Keratinocyte (primary cell): ENCODE results near the gene PPP1R37. TPM values are rescaled to one million over a fixed set of nuclear protein-coding genes. Genes with fewer than 3 reads are reported as not detected.

Source experiments
- DNase-seq: peaks from one replicate; pipeline ENCODE4 v3.0.0-alpha.2; 2011; ENCODE audit warnings: low read depth, missing footprints, low spot score
- FAIRE-seq: peaks from 2 replicates; lab custom pipeline; 2011; peaks lifted over from hg19 to GRCh38; lab: Jason Lieb, UNC
- H2AFZ ChIP-seq: 2 replicates; pipeline ENCODE4 v1.6.0; 2012; ENCODE audit warnings: low read length, control low read depth, inconsistent platforms; ENCODE audit not compliant: control insufficient read depth
- H3K27ac ChIP-seq: 2 replicates; pipeline ENCODE4 v1.5.1; 2011; ENCODE audit warnings: low read length; ENCODE audit not compliant: control insufficient read depth, insufficient read depth
- H3K27me3 ChIP-seq: 3 replicates; pipeline ENCODE4 v1.6.0; 2011; ENCODE audit warnings: low read length; ENCODE audit not compliant: control insufficient read depth, insufficient read depth; ENCODE audit errors: extremely low read depth
- H3K36me3 ChIP-seq, 2 experiments: 2 replicates in 1 of 2; 3 replicates in 1 of 2; pipeline ENCODE4 v1.5.1; 2011; ENCODE audit warnings: low read length in 2 of 2, mild to moderate bottlenecking in 1 of 2; ENCODE audit not compliant: control insufficient read depth in 2 of 2, insufficient read depth in 2 of 2; ENCODE audit errors: extremely low read depth in 1 of 2
- H3K4me1 ChIP-seq: 3 replicates; pipeline ENCODE4 v1.5.1; 2011; ENCODE audit warnings: low read length; ENCODE audit not compliant: control insufficient read depth, insufficient read depth; ENCODE audit errors: extremely low read depth
- H3K4me2 ChIP-seq: 3 replicates; pipeline ENCODE4 v1.6.0; 2011; ENCODE audit warnings: low read depth, low read length; ENCODE audit not compliant: control insufficient read depth, insufficient read depth; ENCODE audit errors: extremely low read depth
- H3K4me3 ChIP-seq, 3 experiments: fragments of 200-600 bp in 1 of 3; sonication (generic) in 1 of 3; 2 replicates in 2 of 3; 3 replicates in 1 of 3; pipeline ENCODE4 v1.5.1; 2011 to 2016; ENCODE audit warnings: low read length in 3 of 3, mild to moderate bottlenecking in 3 of 3, control low read depth in 2 of 3, inconsistent platforms in 1 of 3, low read depth in 1 of 3, mixed read lengths in 1 of 3, mixed run types in 1 of 3, moderate library complexity in 1 of 3; ENCODE audit not compliant: control insufficient read depth in 2 of 3, insufficient read depth in 2 of 3; ENCODE audit errors: extremely low read depth in 1 of 3
- H3K79me2 ChIP-seq: 2 replicates; pipeline ENCODE4 v1.6.0; 2012; ENCODE audit warnings: low read length; ENCODE audit not compliant: control insufficient read depth, insufficient read depth
- H3K9ac ChIP-seq: 3 replicates; pipeline ENCODE4 v1.6.0; 2011; ENCODE audit warnings: low read length; ENCODE audit not compliant: control insufficient read depth, insufficient read depth; ENCODE audit errors: extremely low read depth
- H3K9me1 ChIP-seq: 3 replicates; pipeline ENCODE4 v1.6.0; 2011; ENCODE audit warnings: low read length; ENCODE audit not compliant: control insufficient read depth, insufficient read depth; ENCODE audit errors: extremely low read depth
- H3K9me3 ChIP-seq: 2 replicates; pipeline ENCODE4 v1.5.1; 2012; ENCODE audit warnings: low read depth, low read length; ENCODE audit not compliant: control insufficient read depth
- H4K20me1 ChIP-seq: 3 replicates; pipeline ENCODE4 v1.6.0; 2011; ENCODE audit warnings: low read length; ENCODE audit not compliant: control insufficient read depth, insufficient read depth; ENCODE audit errors: extremely low read depth
- CTCF ChIP-seq, 3 experiments: IDR thresholded peaks in 1 of 3; conservative IDR thresholded peaks in 1 of 3; optimal IDR thresholded peaks in 1 of 3; 2 replicates in 2 of 3; 3 replicates in 1 of 3; pipeline versions ENCODE3 to v1.5.1; 2011; ENCODE audit warnings: low read length in 3 of 3, mild to moderate bottlenecking in 3 of 3, moderate library complexity in 2 of 3, control low read depth in 1 of 3, inconsistent platforms in 1 of 3; ENCODE audit not compliant: insufficient read depth in 2 of 3; ENCODE audit errors: extremely low read depth in 1 of 3
- EZH2 ChIP-seq: IDR thresholded peaks from one replicate; pipeline ENCODE4 v1.6.1; 2012; ENCODE audit warnings: inconsistent platforms, mild to moderate bottlenecking, low read length, moderate library complexity
- dilution Hi-C: fragments of 300-500 bp; cut with MboI; formaldehyde crosslinking; loops from one replicate; pipeline ENCODE4 v1.7.0; 2020; ENCODE audit warnings: low sequenced_read_pairs; ENCODE audit not compliant: extremely low pct_ligation_motif_present
- polyA plus RNA-seq, 5 experiments: library from polyadenylated mRNA; depleted of rRNA in 3 of 5; stranded (reverse) in 3 of 5; stranded (forward) in 1 of 5; unstranded in 1 of 5; fragments of >200 nt; gene quantifications; 1 replicate in 1 of 5; 2 replicates in 3 of 5; 3 replicates in 1 of 5; pipeline versions ENCODE4 v1.2.1 to v1.2.3, GENCODE V29; 2011 to 2012; ENCODE audit warnings: missing spikeins in 2 of 5, low read depth in 1 of 5, low replicate concordance in 1 of 5

Gene PPP1R37
- polyA plus RNA-seq, 1 donor (not counting 4 experiments of a cell fraction or from before 2014, with no cell fraction given): 8.6 TPM

GRCh38 chr19:45049073-45049736 is 43.8 kb upstream of the PPP1R37 start:
- H3K36me3 ChIP-seq: peaks cover 13 to 28% of the 10 kb centered on the region in 2 experiments
- H3K27ac ChIP-seq: peak overlapping the region; percentile 15
- dilution Hi-C loops: no loop called here
- H3K4me2 ChIP-seq: peak overlapping the region; percentile 29
- no peak for DNase-seq
- H3K9me1 ChIP-seq: peaks cover 3% of the 10 kb centered on the region
- H2AFZ ChIP-seq: no peak overlapping the region
- no peak overlapping the region for H3K9ac ChIP-seq
- no peaks in the 10 kb centered on the region for H3K27me3 ChIP-seq
- peaks cover 28% of the 10 kb centered on the region for H3K4me1 ChIP-seq
- H3K4me3 ChIP-seq: no peak overlapping the region
- H3K9me3 ChIP-seq: no peaks in the 10 kb centered on the region
- FAIRE-seq: peak; percentile 62
- peaks cover 52% of the 10 kb centered on the region for H3K79me2 ChIP-seq
- peaks cover 22% of the 10 kb centered on the region for H4K20me1 ChIP-seq
- TF ChIP-seq CTCF (optimal IDR thresholded peaks at IDR 0.05 in 1 of 3, IDR thresholded peaks at IDR 0.05 in 1 of 3, conservative IDR thresholded peaks at IDR 0.05 in 1 of 3; ENCODE audit: extremely low read depth in 1 of 3, insufficient read depth in 2 of 3, low read length in 3 of 3): peak in 1 of 3 experiments; percentile 5
- TF ChIP-seq EZH2: no peak

- Histone ChIP-seq H3K4me1 (peaks cover 28% of the 10 kb centered on the region), H3K36me3 (peaks cover 9 to 24% of the 10 kb centered on the region in 2 experiments), H2AFZ (no peak overlapping the region), H3K27me3 (no peaks in the 10 kb centered on the region), H4K20me1 (peaks cover 22% of the 10 kb centered on the region), H3K4me3 (no peak overlapping the region), H3K27ac (no peak overlapping the region), H3K9ac (no peak overlapping the region), H3K4me2 (peak overlapping the region; percentile 29), H3K9me3 (no peaks in the 10 kb centered on the region), H3K9me1 (peaks cover 3% of the 10 kb centered on the region), H3K79me2 (peaks cover 44% of the 10 kb centered on the region)
- FAIRE-seq (peak; percentile 36), DNase-seq (peak; percentile 28)
- dilution Hi-C loops: no loop called here
- TF ChIP-seq EZH2: no peak
- no peak for TF ChIP-seq CTCF (optimal IDR thresholded peaks at IDR 0.05 in 1 of 3, IDR thresholded peaks at IDR 0.05 in 1 of 3, conservative IDR thresholded peaks at IDR 0.05 in 1 of 3; ENCODE audit: extremely low read depth in 1 of 3, insufficient read depth in 2 of 3, low read length in 3 of 3)
These were observed 42.9 kb upstream of the PPP1R37 start for GRCh38 chr19:45050036-45050435.
